22Rv1 (cell line): ENCODE results near the gene PLSCR3.

Experiments
- CTCF ChIP-seq: fragments of 450-650 bp; IDR thresholded peaks from 2 replicates; pipeline ENCODE4 v1.5.1; 2017; ENCODE audit warnings: mild to moderate bottlenecking
- ZFX ChIP-seq: fragments of 450-650 bp; IDR thresholded peaks from 2 replicates; pipeline ENCODE4 v1.6.1; 2017; ENCODE audit warnings: antibody characterized with exemption, borderline replicate concordance

- TF ChIP-seq CTCF (no peak), ZFX (no peak)
Measured at GRCh38 chr17:7407485-7408251, 13.3 kb upstream of the PLSCR3 start, which contains the start of gene NLGN2.
